Measurements from ENCODE around the gene MATCAP1.

- no peak for TF ChIP-seq POLR2A (IDR thresholded peaks at IDR 0.05; ENCODE audit: control extremely low read depth in 1 of 2, low read depth in 2 of 2, low read length in 2 of 2)
- no peak for TF ChIP-seq POLR2AphosphoS5 (IDR thresholded peaks at IDR 0.05; ENCODE audit: low read depth, low read length)
- no peak for TF ChIP-seq CTCF (IDR thresholded peaks at IDR 0.05; ENCODE audit: control extremely low read depth in 1 of 3, insufficient read depth in 1 of 3, low read depth in 1 of 3, low read length in 3 of 3)
- no peak for TF ChIP-seq SUZ12 (IDR thresholded peaks at IDR 0.05; ENCODE audit: low read length)
- TF ChIP-seq EZH2 (IDR thresholded peaks at IDR 0.05; ENCODE audit: low read depth, low read length, severe bottlenecking) = no peak
- TF ChIP-seq RAD21 (IDR thresholded peaks at IDR 0.05 in 1 of 2, conservative IDR thresholded peaks at IDR 0.05 in 1 of 2; ENCODE audit: low read depth in 2 of 2, low read length in 2 of 2) = no peak
Observed at GRCh38 chr16:67190041-67190440, 6.3 kb upstream of the MATCAP1 start, which contains the start of gene EXOC3L1.
